HL-60 (cell line): ENCODE results near the gene KCNK16.

Experiments used
- GABPA ChIP-seq: IDR thresholded peaks from 2 replicates; pipeline ENCODE4 v1.6.1; 2012; ENCODE audit warnings: low read depth
- POLR2AphosphoS5 ChIP-seq: IDR thresholded peaks from 2 replicates; pipeline ENCODE4 v1.6.1; 2012; ENCODE audit warnings: low read depth
- SPI1 ChIP-seq: IDR thresholded peaks from 2 replicates; pipeline ENCODE4 v1.6.1; 2012; ENCODE audit warnings: low read depth, mild to moderate bottlenecking, borderline replicate concordance
- TF ChIP-seq, protein P1 (sequence below): IDR thresholded peaks from one replicate; pipeline ENCODE4 v1.5.1; 2011; ENCODE audit warnings: low read length, control low read depth, inconsistent platforms; ENCODE audit not compliant: insufficient read depth
- TF ChIP-seq, protein P2 (sequence below): IDR thresholded peaks from 2 replicates; pipeline ENCODE4 v1.6.1; 2012; ENCODE audit warnings: low read depth; ENCODE audit not compliant: insufficient replicate concordance

DNA sequence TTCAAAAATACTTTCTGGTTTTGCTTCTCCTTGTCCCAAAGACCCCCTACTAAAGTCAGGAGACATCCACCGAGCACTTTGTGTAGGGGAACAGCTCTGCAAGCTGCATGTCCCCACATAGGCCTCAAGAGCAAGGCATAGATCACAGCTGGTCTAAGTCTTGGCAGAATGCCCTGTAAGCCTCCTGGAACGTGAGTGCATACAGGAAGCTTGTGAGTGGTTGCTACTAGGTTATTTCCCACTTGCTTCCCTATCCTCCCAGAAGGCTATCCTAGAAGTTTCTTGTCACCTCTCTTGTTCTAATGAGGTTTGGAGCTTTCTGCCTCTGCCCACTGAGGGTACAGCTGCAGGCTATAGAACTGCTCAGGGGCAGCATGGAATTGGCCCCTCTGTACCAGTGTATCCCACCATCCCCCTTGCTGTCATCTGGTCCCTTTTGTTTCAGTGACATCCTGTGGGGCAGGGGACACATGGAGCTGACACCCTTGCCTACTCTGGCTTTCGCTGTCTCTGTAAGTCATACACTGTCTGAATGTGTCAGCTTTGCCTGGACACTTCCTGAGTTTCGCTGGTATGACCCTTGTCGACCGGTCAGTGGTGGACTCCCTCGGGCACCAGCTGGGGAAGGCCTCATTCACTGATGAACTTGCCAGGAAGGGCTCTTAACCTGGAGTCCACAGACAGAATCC lies 35.6 kb upstream of the KCNK16 start:
- TF ChIP-seq, protein P1, sequence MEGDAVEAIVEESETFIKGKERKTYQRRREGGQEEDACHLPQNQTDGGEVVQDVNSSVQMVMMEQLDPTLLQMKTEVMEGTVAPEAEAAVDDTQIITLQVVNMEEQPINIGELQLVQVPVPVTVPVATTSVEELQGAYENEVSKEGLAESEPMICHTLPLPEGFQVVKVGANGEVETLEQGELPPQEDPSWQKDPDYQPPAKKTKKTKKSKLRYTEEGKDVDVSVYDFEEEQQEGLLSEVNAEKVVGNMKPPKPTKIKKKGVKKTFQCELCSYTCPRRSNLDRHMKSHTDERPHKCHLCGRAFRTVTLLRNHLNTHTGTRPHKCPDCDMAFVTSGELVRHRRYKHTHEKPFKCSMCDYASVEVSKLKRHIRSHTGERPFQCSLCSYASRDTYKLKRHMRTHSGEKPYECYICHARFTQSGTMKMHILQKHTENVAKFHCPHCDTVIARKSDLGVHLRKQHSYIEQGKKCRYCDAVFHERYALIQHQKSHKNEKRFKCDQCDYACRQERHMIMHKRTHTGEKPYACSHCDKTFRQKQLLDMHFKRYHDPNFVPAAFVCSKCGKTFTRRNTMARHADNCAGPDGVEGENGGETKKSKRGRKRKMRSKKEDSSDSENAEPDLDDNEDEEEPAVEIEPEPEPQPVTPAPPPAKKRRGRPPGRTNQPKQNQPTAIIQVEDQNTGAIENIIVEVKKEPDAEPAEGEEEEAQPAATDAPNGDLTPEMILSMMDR = no peak
- TF ChIP-seq, protein P2, sequence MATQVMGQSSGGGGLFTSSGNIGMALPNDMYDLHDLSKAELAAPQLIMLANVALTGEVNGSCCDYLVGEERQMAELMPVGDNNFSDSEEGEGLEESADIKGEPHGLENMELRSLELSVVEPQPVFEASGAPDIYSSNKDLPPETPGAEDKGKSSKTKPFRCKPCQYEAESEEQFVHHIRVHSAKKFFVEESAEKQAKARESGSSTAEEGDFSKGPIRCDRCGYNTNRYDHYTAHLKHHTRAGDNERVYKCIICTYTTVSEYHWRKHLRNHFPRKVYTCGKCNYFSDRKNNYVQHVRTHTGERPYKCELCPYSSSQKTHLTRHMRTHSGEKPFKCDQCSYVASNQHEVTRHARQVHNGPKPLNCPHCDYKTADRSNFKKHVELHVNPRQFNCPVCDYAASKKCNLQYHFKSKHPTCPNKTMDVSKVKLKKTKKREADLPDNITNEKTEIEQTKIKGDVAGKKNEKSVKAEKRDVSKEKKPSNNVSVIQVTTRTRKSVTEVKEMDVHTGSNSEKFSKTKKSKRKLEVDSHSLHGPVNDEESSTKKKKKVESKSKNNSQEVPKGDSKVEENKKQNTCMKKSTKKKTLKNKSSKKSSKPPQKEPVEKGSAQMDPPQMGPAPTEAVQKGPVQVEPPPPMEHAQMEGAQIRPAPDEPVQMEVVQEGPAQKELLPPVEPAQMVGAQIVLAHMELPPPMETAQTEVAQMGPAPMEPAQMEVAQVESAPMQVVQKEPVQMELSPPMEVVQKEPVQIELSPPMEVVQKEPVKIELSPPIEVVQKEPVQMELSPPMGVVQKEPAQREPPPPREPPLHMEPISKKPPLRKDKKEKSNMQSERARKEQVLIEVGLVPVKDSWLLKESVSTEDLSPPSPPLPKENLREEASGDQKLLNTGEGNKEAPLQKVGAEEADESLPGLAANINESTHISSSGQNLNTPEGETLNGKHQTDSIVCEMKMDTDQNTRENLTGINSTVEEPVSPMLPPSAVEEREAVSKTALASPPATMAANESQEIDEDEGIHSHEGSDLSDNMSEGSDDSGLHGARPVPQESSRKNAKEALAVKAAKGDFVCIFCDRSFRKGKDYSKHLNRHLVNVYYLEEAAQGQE = no peak
- TF ChIP-seq GABPA (no peak), POLR2AphosphoS5 (no peak), SPI1 (no peak)
